HG02623 (cell line): ENCODE results near the gene OR2AJ1.
A peak's percentile ranks its signal among the peaks of the same experiment; 100 is the strongest.

Experiments used
- ATAC-seq: cut with Tn5 transposase; IDR thresholded peaks from one replicate; pipeline ENCODE4 v1.9.1; 2021; ENCODE audit warnings: moderate library complexity; ENCODE audit not compliant: unreplicated experiment

The OR2AJ1 gene, protein sequence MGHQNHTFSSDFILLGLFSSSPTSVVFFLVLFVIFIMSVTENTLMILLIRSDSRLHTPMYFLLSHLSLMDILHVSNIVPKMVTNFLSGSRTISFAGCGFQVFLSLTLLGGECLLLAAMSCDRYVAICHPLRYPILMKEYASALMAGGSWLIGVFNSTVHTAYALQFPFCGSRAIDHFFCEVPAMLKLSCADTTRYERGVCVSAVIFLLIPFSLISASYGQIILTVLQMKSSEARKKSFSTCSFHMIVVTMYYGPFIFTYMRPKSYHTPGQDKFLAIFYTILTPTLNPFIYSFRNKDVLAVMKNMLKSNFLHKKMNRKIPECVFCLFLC

DNA sequence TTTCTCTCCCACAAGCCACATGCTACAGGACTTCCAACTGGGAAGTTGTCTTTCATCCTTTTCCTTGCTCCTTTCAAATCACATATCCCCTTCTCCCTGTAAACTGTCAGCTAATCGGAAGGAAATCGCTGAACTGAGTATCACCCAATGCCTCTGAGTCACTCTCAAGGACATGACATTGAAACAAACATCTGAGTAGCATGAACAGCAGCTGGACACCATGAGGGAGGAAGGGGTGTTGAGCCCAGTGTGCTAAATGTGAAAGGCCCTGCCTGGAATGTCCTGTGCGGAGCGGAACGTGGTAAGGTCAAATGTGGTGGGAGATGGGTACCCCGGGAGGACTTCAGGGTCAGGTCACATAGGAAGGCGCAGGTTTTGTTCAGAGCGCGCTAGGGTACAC, at the start of gene OR2AJ1:
TSS of gene OR2AJ1 (plus strand) at position 22 of the 400 bp plus-strand sequence. CDS start 8,880 bp downstream, outside the sequence.
- ATAC-seq: no peak

DNA sequence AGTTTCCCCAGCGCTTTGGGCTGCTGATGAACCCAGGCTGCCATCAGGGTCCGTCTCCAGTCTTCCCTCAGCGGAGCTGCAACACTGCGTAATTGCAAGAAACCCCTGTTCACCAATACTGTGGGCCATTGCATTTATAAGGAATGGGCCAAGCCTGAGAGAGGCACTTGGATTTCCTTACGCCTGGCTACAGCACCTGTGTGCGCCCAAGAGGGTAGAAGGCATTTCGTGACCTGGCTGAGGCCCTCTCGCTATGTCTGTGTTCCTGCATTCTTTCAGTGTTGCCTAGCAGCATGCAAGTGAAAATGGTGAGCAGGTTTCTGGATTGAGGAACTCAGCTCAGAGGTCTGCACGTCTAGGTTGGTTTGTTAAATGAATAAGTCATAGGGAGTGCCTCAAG, 41.3 kb upstream of the OR2AJ1 start:
- no peak for ATAC-seq

DNA sequence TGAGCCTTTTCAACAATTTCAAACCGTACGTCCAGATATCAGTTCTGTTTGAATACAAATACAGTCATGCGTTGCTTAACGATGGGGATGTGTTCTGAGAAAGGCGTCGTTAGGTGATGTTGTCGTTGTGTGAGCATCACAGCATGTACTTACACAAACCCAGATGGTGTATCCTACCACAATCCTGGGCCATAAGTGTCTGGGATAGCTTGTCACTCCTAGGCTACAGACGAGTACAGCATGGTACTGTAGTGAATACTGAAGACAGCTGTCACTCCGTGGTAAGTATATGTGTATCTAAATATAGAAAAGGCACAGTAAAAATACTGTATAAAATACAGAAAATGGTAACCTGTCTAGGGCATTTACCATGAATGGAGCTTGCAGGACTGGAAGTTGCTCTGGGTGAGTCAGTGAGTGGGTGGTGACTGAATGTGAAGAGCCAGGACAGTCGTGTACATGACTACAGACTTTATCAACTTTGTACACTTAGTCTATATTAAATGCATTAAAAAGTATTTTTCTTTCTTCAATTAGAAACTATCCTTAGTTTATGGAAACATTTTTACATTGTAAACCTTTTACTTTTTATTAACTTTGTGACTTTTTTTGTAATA, 39.8 kb upstream of the OR2AJ1 start:
- no peak for ATAC-seq

- ATAC-seq: no peak
Measured at GRCh38 chr1:247895163-247895637, 29.5 kb upstream of the OR2AJ1 start, which contains the start of gene OR2W3. Gene OR2W3, plus strand, starts transcription at chr1:247895587. Its CDS starts 0 bp downstream, at chr1:247895587.

- no peak for ATAC-seq
Measured at GRCh38 chr1:247895976-247896375, 28.7 kb upstream of the OR2AJ1 start.

DNA sequence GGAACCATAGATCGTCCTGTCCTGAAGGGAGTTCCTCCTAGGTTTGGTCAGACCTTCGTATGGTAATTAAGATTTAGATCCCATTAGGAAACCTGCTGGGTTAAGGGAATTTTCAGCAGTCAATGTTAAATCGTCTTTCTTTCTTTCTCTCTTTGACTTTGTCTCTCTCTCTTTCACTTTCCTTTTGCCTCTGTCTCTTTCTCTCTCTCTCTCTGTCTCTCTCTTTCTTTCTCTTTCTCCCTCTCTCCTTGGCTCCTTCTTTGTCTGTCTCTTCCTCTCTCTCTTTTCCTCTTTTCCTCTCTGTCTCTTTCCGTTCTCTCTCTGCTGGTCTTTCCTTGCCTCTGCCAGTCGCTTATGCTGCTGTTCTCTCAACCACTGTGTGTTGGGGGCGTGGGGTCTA, 20.6 kb upstream of the OR2AJ1 start:
- no peak for ATAC-seq

- ATAC-seq: no peak
Measured at GRCh38 chr1:247905181-247905580, 19.5 kb upstream of the OR2AJ1 start.

- no peak for ATAC-seq
Measured at GRCh38 chr1:247905910-247906503, 18.7 kb upstream of the OR2AJ1 start.

GRCh38 chr1:247906504-247907047, 18.1 kb upstream of the OR2AJ1 start:
- ATAC-seq: no peak

DNA sequence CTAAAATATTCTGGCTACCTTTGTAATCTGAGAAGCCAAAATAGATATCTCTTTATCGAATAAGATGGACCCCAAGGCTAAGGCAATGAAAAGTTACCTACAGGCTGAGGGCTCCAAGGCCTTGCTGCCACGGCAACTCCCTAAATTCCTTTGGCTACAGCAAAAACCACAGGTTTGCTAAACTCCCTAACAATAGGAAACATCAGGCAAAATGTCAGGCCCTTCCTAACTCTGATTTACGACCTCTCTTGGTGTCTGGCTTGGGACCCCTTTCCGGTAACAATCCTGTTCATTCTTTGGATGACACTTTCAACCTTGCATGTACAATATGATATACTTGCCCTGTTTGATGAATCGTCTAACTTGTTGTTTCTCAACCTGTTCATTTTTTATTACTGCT, 15.9 kb upstream of the OR2AJ1 start:
- ATAC-seq: no peak

DNA sequence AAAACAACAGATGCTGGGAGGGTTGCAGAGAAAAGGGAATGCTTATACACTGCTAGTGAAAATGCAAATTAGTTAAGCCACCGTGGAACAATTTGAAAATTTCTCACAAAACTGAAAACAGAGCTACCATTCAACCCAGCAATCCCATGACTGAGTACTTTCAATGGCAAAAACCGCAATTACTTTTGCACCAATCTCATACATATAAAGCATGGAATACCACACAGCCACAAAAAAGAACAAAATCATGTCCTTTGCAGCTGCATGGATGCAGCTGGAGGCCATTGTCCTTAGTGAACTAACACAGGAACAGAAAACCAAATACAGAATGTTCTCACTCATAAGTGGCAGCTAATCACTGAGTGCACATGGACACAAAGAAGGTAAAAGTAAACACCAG, 10.9 kb upstream of the OR2AJ1 start:
- no peak for ATAC-seq

GRCh38 chr1:247914941-247915662, 9.6 kb upstream of the OR2AJ1 start:
- no peak for ATAC-seq

- no peak for ATAC-seq
Measured at GRCh38 chr1:247919952-247920351, 4.7 kb upstream of the OR2AJ1 start, which contains the start of gene OR2T8. Gene OR2T8, plus strand, starts transcription at chr1:247920252. Its CDS starts 766 bp downstream, at chr1:247921018.

GRCh38 chr1:247923941-247924340, 748 bp upstream of the OR2AJ1 start:
- ATAC-seq: no peak

- ATAC-seq: no peak
Measured at GRCh38 chr1:247933989-247934388, 9.3 kb downstream of the OR2AJ1 start.

DNA sequence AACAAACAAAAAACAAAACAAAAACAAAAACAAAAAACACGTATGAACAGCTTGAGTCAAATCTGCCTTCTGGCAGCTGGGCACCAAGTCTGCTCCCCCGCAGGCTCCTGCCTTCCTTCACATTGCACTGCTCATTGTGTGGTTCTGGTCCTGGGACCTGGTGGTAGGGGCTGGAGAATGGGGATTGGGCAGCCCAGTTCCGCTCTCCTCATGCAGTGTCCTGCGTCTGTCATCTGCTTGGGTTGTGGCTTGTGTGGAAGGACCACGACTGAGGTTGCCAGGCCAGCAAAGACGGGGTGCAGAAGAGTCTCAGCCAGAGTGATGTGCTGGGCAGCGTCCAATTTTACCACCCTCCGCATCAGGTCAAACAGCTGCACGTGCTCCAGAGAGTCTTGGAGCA, 11.1 kb downstream of the OR2AJ1 start:
- no peak for ATAC-seq

- no peak for ATAC-seq
Measured at GRCh38 chr1:247936415-247936814, 11.7 kb downstream of the OR2AJ1 start.

DNA sequence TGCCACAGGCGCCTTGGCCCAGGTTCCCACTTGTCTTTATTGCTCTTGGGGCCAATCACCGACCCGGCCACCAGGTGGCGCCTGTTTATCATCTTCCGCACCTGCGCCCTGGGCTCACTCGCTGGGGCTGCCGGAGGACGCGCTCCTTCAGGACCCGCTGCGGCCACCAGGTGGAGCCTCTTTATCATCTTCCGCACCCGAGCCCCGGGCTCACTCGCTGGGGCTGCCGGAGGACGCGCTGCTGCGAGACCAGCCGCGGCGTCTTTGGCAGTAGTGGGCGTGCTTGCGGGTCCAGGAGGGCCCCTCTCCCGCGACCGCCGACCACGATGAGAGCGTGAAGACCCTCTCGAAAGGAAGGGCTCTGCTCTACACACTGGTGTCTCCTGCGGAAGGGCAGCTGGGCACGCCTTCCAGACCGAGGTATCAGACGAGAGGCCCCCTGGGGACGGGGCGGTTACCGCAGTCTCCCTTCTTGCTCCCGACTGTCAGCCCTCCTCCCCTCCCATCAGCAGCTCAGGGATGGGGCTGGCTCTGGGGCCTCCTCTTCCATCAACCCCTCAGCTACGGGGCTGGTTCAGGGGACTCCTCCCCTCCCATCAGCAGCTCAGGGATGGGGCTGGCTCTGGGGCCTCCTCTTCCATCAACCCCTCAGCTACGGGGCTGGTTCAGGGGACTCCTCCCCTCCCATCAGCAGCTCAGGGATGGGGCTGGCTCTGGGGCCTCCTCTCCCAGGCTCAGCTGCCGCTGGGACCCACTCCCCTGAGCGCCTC, 12.5 kb downstream of the OR2AJ1 start:
- peak; percentile 100 for ATAC-seq

DNA sequence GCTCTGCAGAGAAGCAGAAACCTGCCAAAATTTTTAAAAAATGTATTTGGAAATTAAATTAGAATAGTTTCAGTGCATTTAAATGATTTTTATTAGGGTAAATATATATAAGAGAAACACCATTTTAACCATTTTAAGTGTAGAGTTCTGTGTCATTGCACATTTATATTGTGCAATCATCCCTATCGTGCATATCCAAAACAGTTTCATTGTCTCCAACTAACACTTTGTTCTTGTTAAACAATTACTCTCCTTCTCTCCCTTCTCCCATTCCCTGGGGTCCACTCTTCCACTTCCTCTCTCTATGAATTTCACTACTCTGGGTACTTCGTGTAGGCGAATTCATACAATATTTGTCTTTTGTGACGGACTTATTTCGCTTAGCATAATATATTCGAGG, 17.9 kb downstream of the OR2AJ1 start:
- ATAC-seq: no peak

DNA sequence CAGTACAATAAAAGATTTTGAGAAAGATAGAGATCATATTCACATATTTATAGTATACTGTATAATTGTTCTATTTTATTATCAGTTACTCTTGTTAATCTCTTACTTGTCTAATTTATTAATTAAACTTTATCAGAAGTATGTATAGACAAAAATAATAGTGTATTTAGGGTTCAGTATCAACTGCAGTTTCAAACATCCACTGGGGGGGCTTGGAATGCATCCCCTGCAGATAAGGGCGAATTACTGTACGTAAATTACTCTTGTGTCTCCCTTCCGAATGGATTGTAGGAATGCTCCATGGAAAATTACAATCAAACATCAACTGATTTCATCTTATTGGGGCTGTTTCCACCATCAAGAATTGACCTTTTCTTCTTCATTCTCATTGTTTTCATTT, 23.9 kb downstream of the OR2AJ1 start, which contains the start of gene OR2L8:
TSS of gene OR2L8 (plus strand) at position 301 of the 400 bp plus-strand sequence. CDS start at position 301, 0 bp downstream.
- ATAC-seq: no peak
